HG03565 (cell line): Measurements from ENCODE around the gene FSTL4.

Experiments used
- ATAC-seq: cut with Tn5 transposase; IDR thresholded peaks from one replicate; pipeline ENCODE4 v1.9.1; 2021; ENCODE audit warnings: mild to moderate bottlenecking, moderate library complexity; ENCODE audit not compliant: unreplicated experiment

FSTL4 gene

DNA sequence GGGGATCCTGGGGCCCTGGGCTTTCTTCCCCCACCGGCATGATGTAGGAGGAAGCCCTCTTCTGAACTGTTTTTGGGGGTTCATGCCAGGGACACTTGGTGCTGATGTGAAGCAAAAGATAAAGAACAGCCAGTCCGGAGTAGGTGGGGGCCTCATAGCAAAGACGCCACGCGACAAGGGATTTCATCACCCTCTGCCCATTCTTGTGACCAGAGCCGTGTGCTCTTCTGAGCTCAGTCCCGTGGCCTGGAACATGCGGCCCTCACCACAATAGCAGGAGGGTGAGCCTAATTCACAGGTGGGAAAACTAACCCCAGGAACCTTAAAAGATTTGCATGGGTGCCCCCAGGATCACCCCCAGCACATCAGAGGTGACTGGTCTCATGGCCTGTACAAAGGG lies 334.6 kb downstream of the FSTL4 start:
- ATAC-seq = no peak

DNA sequence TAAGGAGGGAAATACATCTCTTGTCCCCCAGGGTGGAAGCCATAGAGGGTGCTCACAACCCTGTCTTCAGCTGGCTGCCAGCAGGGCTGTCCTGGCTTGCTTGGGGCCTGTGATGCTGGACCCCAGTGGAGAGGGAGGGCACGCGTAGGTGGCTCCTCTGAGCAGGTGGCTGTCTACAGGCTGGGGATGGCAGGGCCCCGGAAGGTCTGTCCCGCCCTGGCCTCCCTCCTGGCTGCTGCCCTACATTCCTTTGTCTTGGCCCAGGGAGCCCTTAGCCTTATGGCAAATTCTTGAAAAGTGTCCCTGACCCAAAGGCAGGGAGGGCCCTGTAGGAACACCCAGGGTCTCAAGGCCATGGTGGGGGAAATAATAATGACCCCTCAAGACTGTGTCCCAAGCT lies 336.2 kb downstream of the FSTL4 start:
- no peak for ATAC-seq

DNA sequence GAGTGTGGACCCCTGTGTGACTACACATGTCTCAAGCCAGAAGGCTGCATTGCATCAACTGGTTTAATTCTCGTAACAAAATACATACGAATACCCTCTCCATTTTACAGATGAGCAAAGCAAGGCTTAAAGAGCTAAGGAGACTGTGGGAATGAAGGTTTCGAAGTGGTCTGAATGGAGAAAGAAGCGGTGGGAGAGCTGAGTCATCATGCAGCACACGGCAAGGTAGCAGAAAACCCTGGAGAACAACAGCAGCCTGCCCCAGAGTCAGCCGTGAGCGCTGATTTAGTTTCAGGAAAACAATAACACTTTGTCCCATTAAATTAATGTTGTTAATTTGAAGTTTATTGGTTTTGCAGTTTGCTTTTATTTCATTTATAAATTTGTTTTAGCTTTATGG lies 336.7 kb downstream of the FSTL4 start:
- ATAC-seq = no peak

DNA sequence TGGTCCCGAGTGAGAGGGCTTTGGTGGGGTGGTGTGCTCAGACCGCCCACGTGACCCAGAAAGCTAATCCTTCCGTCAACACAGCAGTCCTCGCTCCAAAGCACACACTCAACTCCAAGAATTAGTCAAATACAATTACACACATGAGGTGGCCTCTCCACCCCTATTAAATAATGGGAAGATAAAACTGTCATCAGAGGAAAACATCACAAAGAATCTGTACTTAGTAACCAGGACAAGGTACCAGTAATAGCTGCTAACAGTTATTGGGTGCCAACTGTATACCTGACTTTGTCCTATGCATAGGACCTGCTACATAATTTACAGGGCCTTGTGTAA lies 337.8 kb downstream of the FSTL4 start:
- ATAC-seq = no peak

DNA sequence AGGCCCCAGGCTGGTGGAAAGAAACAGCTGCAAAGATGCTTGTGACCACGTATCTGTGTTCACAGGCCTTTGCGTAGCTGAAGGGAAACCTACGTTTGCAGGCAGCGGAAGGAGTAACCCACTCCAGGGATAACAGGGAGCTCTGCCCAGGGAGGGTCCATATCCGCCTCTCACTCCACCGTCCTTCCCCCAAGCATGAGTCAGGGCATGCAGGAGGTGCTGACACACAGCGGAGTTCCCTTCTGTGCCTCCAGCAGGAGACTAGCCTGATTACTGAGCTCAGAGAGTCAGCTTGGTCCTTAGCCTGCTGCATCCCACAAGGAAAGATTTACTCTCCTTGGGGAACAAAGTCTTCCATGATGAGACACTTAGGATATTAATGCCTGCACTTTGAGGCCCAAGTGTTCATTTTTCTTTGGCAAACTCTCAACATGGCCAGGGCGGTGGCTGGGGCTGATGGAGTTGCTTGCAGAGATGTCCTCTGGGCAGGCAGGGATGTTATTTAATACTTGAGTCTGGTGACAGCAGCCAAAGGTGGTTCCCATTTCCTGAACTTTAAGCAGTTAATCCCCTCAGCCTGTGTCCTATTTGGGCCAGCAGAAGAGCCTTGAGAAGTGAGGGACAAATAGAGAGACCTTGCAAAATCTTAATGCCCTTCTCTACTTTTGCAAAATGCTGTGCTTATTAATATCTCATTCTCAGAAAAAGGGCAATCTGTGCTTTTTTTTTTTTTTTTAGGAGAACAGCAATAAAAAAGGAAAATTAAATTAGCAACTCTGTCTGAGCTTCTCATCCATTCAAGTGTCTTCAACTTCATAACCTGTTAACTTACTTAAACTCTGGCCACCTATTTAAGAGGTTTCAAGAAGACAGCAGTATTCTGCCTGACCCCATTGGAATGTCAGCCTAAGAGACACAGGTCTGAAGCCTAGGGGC lies 338.4 kb downstream of the FSTL4 start:
- no peak for ATAC-seq

DNA sequence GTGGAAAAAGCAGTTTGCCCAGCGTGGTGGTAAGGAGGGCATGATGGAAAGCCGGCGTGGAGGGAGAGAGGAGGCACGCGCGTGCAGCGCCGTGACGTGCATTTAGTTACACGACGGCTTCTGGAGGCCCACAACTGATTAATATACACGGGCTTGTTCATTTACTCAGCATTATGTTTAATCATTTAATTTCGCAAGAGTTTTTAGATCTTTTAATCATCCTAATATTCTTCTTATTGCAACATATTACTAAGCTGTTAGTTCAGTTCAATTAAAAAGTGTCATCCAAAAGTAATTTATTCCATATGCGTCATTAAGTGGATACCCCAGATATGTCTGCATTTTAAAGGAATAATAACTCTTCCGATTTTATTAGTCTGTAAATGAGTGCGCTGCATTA lies 340.0 kb downstream of the FSTL4 start:
- ATAC-seq = no peak

DNA sequence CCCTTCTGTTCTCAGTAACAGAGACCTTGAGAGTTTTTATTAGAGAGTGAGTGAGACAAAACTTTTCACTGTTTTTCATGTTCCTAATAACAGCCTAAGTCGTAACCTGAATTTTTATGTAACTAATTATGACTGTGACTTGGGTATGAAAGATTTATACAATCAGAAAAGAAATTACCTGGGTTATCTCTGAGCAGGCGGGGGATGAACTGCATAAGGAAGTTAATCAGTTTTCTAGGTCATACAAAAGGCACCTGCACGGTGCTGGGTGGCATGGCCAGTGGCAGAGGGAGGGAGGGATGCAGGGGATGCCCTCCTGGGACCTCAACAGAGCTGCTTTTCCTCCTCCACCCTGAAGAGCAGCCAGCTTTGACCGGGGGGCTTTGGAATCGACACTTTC lies 340.7 kb downstream of the FSTL4 start:
- no peak for ATAC-seq

DNA sequence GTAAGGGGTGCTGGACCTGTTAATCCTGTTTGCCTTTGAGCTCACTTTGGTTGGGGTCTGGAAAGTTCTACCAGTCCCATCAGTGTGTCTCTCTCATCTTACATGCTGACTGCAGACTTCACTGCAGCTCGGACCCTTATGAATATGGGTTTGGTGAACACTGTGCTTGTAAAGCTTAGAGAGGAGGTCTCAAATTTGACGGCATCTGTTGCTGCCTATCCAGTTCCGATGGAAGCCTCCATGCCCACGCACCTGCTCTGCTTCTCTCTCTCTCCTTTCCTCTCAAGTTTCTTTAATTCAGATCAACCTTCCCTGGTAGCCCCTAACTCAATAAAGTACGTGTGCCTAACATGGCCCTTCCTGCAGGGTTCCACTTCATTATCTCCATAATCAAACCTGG lies 342.6 kb downstream of the FSTL4 start:
- ATAC-seq = no peak

DNA sequence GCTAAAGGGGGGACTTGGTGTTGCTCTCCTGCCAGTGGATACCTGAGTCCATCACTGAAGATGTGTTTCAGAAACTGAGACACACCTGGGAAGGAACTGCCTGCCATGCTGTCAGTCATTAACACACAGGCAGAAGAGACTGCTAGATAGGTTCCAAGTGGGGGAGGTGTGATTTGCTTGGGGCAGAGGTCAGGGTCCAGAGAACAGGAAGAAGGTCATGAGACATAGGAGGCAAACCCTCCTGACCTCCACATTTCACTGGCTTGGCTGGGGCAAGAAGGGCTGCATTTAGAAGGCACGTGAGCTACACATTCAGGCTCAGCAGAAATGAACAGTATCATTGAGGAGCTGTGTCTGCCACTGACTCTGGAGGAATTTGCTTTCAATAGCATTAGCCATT lies 344.7 kb downstream of the FSTL4 start:
- no peak for ATAC-seq

DNA sequence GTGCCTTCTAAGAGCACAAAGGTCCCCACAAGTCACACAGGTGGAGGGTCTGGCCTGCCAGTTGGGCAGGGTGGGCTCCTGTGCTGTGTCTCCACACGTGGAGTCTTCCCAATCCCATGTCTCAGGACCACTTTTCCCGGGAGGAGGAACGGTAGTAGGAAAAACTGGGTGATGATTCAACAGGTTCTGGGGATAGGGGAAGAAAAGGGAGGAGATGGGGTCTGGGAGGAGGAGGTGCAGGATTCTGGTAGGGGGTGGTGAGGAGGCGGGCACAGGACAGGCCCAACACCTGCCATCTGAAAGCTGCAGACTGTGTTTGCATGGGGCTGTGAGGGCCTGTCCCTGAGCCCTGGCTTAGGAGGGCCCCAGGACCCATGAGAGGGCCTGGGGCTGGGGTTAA lies 345.4 kb downstream of the FSTL4 start:
- ATAC-seq = no peak

DNA sequence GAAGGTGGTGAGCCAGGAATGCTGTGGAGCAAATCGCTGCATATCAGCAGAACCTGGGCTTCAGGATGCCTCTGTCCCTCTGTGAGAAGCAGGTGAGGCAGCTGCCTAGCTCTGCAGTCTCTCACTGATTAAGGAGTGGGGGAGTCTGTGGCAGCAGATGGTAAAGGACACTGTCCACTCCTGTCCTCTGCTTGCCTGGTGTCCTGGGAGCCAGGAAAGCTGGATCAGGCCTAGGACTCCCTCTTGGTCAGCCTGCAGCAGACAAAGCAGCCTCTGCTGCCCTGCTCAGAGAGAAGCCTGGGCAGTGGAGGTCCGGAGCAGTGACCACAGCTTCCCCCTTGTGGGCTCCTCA lies 345.8 kb downstream of the FSTL4 start:
- ATAC-seq = no peak

DNA sequence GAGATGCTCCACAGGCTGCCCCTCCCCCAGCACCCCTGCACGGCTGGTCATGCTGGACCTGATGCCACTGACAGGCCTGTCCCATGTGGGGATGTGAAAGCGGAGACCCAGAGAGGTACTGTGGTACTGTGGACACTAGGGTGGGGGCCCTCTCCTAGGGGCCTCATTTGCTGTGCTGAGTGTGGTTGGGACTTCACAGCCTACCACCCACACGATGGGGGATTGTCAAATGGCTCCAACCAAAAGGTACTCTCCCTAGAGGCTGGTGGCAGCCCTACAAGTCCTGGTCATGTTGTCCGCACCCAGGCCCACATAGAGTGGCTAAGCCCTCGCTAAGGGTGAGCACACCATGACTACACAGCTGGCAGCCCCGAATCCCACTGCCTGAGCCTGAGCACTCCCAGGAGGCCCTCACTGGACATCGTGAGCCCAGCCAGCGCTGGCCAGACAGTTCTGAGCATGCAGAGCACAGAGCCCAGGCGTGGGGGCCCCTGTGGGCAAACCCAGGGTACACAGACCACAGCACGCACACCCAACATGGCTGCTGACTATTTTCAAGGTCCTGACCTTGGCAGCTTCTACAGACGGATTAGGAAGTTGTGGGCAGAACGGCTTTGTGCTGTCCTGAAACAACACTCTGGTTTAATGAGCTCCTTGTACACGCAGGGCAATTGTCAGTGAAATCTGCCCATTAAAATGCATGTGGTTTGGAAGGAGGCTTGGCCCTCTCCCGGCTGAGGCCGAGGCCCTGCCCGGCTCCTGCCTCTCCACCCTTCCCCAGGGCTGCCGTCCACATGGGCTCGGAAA lies 346.4 kb downstream of the FSTL4 start:
- no peak for ATAC-seq

DNA sequence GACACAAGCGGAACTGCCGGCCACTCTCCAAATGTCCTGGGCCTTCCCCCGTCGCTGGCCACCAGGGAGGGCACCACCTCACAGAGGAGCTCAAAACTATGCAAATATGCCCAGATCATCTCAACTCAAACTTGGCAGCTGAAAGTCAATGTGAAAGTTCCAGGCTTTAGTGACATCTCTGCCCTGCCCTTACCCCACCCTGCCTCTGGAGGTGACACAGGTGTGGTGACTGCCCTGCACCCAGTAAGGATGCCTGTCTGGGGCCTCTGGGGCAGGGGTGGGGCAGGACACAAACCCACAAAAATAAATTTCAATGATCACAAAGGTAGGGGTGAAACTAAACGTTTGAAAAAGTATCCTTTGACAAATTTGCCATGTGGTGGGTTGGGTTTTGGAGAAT lies 347.1 kb downstream of the FSTL4 start:
- no peak for ATAC-seq

DNA sequence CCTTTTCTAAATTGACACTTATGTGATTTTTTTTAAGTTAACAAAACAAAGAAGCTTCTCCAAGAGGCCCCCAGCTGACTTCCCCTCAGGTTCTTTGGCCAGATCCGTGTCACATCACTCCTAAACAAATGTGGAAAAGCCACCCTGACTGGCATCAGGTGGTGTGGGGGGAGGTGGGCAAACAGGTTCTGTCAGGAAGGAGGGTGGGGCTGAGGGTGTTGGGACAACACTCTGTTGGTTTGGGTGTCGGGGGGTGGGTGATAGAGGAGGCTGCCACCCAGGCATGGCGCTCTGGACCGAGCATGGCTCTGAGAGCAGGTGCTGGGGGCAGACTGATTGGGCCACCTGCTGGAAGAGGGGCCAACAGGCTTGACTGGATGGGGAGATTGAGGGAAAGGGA lies 349.7 kb downstream of the FSTL4 start:
- no peak for ATAC-seq

DNA sequence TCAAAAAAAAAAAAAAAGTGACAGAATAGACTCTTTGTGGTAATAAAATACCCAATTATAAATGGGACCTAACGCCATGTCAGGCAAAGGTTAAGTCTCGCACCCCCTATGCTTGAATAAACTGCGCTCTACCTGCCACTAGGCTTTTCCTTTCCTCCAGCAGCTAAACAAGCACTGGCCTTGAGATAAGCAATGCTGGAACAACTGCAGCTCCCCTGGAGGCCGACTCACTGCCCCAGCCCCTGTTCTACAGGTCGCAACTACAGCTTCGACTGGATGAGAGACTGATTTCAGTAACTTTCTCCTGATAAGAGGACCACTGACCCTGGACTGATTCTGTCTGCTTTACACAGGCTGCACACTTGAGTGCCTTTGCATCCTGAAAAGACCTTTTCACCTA lies 350.3 kb downstream of the FSTL4 start:
- ATAC-seq = no peak

DNA sequence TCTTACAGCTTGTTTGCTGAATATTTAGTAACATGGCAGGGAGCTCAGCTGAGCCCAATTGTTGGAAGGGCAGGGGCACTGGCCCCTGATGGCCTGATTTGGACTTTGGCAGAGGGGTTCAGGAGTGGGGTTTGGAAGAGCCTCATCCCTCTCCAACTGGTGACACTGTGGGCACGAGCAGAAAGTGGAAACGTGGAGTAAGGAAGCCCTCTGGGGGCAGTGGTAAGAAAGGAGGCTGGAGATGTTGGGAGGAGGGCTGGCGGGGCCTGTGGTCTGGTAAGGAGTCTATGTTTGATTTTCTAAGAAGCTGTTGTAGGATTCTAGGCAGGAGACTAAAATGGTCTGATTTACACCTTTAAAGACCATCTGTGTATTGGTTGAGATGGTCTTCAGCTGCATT lies 351.6 kb downstream of the FSTL4 start:
- ATAC-seq = no peak

DNA sequence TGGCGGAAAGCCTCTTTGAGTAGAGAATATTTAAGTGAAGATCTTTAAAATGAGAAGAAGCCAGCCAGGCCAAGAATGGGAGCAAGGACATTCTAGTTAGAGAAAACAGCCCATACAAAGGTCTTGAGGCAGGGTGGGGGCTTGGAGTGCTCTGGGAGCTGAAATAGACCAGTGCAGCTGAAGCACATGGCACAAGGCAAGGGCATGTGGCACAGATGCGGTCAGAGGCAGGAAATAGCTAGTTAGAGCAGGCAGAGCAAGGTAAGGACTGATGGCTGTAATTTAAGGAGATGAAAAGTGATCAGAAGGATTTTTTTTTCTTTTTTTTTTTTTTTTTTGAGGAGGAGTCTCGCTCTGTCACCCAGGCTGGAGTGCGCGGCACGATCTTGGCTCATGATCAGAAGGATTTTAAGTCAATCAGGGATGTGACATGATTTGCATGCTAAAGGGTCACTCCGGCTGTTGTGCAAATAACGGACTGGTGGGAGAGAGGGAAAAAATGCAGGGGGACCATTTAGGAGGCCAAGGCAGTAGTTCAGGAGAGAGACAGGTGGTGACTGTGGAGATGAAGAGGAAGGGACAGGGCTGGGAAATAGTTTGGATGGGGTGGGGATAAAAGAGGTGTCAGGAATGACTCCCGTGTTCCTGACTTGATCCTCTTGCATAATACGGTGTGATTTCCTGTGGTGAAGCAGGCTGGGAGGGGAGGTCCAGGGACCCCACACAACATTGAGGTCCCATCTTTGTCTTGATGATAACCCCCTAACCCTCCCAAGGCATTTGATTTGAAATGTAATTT lies 352.9 kb downstream of the FSTL4 start:
- ATAC-seq = no peak

DNA sequence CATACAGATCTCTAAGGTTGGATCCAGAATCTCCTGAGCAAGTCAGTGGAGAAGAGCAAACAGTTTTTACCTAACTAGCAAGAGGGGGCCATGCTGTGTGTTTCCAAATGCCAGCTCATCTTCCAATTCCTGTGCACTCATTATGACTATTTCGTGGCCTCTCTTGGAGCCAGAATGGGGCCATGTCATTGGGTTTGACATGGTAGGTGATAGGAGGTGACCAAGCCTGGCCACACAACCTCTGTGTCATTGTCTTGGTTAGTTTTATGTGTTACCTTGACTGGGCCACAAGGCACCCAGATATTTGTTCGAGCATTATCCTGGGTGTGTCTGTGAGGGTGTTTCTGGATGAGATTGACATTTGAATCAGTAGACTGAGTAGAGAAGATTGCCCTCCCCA lies 354.4 kb downstream of the FSTL4 start:
- ATAC-seq = no peak

DNA sequence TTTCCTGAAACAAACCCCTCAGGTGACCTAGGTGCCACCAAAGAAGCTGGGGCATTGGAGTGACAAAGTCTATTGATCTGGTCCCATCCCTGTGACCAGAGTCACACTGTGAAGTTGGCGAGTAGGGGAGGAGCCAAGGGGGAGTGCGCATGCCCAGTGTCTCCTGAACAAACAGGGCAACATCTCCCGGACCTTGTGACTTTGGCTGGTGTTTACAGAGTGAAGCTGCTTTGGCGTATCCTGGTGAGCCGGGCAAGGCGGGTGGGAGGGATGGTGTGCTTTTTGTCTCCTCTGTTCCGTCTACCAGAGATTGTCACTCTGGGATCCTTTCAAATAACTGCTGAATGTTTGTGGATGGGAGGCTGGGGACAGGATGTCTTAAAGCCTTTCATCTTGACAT lies 356.1 kb downstream of the FSTL4 start:
- ATAC-seq = no peak

DNA sequence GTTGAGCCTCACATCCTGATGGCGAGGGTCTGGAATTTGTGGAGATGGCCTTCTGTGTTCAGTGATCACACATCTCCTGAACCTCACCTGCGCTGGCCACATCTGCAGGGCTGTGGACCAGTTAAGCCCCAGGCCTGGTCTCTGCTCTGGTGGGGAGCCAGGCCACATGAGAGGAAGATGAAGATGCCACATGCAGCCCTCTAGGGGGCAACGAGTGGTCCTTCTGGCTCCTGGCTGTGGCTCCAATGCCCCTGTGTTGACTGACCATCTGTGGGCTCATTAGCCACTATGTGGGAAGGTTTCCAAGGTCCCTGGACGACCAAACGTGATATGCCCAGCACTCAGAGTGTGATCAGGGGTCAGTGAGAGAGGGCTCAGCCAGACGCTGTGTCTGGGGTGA lies 357.5 kb downstream of the FSTL4 start:
- no peak for ATAC-seq

DNA sequence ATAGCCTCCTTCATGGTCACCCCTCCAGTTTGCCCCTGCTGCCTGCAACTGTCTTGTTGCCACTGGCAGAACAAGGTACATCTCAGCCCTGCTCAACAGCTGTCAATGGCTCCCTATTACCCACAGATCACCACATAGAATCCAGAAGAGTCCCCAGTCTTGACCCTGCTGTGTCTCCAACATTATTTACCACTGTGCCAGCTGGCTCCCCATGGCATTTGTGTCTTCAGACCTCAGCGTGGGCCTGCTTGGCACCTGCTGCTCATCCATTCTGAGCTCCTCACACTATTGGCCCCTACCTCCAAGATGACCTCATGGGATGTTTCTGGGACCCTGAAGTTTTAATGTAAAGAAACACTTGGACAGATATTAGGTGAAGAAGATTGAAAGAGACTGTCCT lies 358.7 kb downstream of the FSTL4 start:
- no peak for ATAC-seq

DNA sequence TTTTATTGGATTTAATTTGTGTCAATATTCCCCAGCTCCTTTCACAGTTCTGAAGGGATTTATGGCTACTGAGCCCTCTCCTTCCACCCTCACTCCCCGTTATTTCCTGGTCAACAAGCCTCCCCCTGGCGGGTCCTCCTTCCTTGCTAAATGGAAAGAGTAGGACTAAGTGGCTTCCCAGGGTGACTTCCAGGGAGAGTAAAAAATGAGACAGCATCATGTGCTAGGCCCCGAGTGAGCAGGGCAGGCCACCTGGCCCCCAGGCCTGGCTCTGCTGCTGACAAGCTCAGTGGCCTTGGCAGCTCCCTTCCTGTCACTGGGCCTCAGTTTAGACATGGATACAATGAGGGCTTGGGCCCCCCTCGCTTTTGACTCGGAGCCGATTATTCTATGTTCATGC lies 359.3 kb downstream of the FSTL4 start:
- no peak for ATAC-seq
